ENCODE results near the gene MUS81.

DNA sequence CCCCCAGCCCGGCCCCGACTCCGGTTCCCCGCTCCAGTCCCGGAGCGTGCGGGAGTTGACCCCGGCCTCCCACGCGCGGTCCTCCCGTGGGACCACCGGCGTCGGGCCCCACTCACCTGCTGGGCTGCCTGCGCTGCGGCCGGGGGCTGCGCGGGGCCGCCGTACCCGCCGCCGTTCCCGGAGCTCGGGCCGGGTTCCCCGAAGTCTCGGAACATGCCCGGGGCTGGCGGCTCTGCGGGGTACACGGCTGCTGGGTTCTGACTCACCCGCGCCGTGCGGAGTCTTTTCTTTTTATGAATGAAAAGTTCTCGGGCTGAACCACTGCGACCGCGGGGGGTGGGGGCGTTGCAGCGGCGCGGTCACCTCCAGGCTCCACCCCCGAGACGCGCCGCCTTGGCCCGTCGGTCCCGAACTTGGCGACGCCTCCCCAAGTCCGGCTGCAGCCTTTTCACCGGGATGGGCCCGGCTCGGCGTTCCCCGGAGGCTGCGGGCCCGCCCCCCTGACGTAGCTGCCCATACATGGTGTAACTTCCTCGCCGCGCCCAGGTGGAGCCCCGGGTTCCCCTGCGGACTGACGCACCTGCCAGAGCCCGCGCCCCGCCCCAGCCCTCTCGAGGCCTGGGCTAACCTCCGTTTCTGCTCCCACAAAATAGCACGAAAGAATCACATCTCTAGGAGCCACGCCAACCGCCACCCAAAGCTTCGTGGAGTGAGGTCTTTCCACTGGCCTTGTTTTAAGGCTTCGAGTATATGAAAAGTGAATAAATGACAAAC, 40.1 kb downstream of the MUS81 start, which contains the start of gene FOSL1:
- TF ChIP-seq, protein P1, sequence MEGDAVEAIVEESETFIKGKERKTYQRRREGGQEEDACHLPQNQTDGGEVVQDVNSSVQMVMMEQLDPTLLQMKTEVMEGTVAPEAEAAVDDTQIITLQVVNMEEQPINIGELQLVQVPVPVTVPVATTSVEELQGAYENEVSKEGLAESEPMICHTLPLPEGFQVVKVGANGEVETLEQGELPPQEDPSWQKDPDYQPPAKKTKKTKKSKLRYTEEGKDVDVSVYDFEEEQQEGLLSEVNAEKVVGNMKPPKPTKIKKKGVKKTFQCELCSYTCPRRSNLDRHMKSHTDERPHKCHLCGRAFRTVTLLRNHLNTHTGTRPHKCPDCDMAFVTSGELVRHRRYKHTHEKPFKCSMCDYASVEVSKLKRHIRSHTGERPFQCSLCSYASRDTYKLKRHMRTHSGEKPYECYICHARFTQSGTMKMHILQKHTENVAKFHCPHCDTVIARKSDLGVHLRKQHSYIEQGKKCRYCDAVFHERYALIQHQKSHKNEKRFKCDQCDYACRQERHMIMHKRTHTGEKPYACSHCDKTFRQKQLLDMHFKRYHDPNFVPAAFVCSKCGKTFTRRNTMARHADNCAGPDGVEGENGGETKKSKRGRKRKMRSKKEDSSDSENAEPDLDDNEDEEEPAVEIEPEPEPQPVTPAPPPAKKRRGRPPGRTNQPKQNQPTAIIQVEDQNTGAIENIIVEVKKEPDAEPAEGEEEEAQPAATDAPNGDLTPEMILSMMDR (IDR thresholded peaks at IDR 0.05; ENCODE audit: insufficient read depth, low read length, poor library complexity, severe bottlenecking): no peak
- TF ChIP-seq EZH2phosphoT487 (conservative IDR thresholded peaks at IDR 0.05; ENCODE audit: low read length): no peak
